Sigmoid colon (tissue), 4 donors: ENCODE data around the gene ANGPT4.

Source experiments
- POLR2A ChIP-seq, 2 donors: fragments of 450-650 bp; IDR thresholded peaks; one replicate each; pipeline ENCODE4 v1.6.1; 2016; ENCODE audit warnings: antibody characterized with exemption in 2 of 2, mild to moderate bottlenecking in 2 of 2, moderate library complexity in 2 of 2
- POLR2AphosphoS5 ChIP-seq, 4 donors: sonication (generic); formaldehyde crosslinking; IDR thresholded peaks; one replicate each; pipeline ENCODE4 v1.6.1; 2017; ENCODE audit warnings: antibody characterized with exemption in 4 of 4
- TF ChIP-seq, protein P1 (sequence below), 4 experiments: fragments of 450-650 bp in 3 of 4; fragments of 200-600 bp in 1 of 4; IDR thresholded peaks; one replicate each; pipeline ENCODE4 v1.5.1; 2016 to 2019; ENCODE audit warnings: antibody characterized with exemption in 4 of 4, mild to moderate bottlenecking in 3 of 4, moderate library complexity in 2 of 4

DNA sequence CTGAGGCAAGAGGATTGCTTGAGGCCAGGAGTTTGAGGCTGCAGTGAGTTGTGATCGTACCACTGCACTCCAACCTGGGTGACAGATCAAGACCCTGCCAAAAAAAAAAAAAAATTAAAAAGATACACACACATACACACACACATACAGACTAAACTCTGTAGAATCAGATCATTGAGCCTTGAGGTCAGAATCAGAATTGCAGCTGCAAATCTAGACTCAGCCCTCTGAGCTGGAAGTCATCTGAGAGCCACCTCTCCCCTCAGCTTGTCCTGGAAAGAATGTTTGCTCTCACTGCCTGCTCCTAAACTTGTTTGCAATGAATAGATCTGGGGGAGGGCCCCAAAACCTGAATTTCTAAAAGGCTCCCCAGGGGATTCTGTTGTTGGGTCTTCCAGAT lies 41.4 kb upstream of the ANGPT4 start:
- TF ChIP-seq POLR2A (IDR thresholded peaks at IDR 0.05): no peak
- TF ChIP-seq, protein P1, sequence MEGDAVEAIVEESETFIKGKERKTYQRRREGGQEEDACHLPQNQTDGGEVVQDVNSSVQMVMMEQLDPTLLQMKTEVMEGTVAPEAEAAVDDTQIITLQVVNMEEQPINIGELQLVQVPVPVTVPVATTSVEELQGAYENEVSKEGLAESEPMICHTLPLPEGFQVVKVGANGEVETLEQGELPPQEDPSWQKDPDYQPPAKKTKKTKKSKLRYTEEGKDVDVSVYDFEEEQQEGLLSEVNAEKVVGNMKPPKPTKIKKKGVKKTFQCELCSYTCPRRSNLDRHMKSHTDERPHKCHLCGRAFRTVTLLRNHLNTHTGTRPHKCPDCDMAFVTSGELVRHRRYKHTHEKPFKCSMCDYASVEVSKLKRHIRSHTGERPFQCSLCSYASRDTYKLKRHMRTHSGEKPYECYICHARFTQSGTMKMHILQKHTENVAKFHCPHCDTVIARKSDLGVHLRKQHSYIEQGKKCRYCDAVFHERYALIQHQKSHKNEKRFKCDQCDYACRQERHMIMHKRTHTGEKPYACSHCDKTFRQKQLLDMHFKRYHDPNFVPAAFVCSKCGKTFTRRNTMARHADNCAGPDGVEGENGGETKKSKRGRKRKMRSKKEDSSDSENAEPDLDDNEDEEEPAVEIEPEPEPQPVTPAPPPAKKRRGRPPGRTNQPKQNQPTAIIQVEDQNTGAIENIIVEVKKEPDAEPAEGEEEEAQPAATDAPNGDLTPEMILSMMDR (IDR thresholded peaks at IDR 0.05): no peak
- TF ChIP-seq POLR2AphosphoS5 (IDR thresholded peaks at IDR 0.05): no peak
